ENCODE data around the gene KCNN4.
"Not testable (repeated sequence)": the region's sequence is repeated elsewhere in the genome, so short reads cannot be mapped to it uniquely, and the experiment has no call there.

Gene KCNN4

DNA sequence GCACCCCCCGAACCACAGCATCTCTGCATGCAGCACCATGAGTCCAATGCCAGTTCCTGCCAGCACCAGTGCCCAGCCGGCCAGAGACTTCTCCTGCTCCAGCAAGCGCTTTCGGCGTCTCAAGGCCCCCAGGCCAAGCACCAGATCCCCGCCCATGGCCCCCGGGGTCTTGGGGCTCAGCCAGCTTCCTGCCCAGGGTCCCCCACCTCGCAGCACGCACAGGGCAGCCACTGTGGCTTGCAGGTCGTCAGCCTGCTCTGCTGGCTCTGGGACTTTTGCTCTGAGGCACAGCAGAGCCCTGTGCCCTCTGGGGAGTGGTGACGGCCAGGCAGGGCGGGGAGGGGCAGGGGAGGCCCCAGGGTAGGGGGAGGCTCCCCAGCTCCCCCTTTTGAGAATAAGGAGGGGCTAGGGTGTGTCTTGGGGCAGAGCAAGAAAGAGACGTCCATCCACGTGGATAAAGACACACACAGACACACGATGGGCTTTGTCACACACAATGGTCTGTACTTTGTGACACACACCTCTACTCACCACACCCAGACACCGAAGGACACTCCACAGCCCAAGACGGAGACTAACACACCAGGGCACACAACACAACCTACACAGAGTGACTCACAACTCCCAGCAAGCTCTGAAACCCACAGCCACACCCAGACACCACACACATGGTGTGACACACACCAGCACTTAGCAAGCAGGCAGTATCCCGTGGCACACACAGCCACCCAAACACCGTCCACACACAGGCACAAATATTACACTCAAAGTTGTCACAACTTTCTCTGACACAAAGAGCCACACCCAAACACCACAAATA lies at the start of gene KCNN4:
Gene KCNN4 (minus strand): TSS at position 268 of the 820 bp plus-strand sequence. CDS start 112 bp downstream, at position 156.
- DNase-seq: no peak

DNA sequence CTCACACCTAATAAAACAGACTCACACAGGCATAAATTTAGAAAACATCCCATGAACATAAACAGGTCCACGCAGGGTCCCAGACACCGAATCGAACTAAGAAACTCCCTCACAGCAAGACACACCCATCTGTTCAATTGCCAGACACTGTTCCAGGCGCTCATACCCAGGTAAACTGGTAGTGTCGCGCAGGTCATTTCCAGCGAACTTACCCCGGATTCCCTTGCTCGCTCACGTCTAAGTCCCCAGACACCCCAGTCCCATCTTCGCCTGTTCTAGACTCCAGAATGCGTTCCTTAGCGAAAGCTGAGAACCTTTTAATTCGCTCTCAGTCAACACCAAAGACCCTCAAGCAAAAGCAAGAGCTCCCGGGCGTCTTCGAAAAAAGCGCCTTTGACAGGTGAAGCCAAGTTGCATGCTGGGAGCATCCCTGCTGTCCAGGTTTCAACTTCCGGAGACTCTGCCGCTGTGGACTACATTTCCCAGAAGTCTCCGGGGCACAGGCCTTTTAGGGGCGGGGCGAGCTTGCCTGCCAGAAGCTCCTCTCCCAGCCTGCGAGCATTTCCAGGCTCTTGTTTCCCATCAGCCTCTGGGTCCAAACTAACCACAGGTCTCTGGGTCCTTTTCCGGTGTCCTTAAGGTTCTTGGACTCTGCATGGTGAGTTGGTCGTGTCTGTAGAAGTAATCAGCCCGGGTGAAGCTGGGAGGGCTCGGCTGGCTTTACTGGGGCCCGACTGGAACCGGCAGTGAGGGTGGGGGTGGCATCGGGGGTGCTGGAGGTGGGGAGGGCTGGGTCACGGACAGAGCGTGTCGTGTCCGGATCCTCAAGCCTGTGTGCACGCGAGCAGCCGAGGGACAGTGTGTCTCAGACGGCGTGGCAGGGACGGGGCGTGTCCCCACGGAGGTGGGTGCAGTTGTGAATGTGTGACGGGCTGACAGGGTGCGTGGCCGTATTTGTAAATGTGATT lies 46.3 kb upstream of the KCNN4 start, which contains the start of gene ZNF283:
Gene ZNF283 (plus strand): TSS at position 535 of the 968 bp plus-strand sequence. CDS start 6,184 bp downstream, outside the sequence.
- peak; percentile 94 for DNase-seq

DNA sequence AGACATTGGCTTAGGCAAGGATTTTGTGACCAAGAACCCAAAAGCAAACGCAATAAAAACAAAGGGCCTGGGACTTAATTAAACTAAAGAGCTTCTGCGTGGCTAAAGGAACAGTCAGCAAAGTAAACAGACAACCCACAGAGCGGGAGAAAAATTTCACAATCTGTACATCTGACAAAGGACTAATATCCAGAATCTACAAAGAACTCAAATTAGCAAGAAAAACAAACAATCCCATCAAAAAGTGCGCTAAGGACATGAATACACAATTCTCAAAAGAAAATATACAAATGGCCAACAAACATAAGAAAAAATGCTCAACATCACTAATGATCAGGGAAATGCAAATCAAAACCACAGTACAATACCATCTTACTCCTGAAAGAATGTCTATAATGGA lies 43.8 kb upstream of the KCNN4 start:
- not testable (repeated sequence) for DNase-seq

DNA sequence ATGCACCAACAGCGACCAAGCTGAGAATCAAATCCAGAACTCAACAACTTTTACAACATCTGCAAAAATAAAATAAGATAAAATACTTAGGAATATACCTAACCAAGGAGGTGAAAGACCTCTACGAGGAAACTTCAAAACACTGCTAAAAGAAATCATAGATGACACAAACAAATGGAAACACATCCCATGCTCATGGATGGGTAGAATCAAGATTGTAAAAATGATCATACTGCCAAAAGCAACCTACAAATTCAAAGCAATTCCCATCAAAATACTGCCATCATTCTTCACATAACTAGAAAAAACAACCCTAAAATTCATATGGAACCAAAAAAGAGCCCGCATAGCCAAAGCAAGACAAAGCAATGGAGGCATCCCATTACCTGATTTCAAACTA lies 43.1 kb upstream of the KCNN4 start:
- DNase-seq: not testable (repeated sequence)

GRCh38 chr19:43820884-43821215 lies 40.1 kb upstream of the KCNN4 start:
- no peak for DNase-seq

- peak; percentile 8 for DNase-seq
Observed at GRCh38 chr19:43820098-43820883, 39.5 kb upstream of the KCNN4 start.

DNA sequence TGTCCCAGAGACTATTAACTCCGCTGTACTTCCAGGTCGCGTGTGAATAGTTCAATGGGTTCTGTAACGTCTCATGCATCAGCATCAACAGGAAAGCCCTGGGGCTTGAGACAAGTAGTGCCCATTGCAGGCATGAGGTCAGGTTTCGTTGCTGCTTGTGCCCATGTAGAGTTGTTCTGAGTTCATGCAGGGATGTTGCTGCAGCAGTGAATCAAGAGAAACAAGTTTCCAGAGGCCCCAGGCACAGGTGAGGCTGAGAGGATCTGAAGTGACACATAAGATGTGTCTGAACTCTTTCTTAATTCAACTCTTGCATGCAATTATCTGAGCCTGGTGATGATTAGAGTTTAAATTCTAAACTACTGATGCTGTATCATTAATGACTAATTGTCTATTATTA lies 37.7 kb upstream of the KCNN4 start:
- DNase-seq: no peak

DNA sequence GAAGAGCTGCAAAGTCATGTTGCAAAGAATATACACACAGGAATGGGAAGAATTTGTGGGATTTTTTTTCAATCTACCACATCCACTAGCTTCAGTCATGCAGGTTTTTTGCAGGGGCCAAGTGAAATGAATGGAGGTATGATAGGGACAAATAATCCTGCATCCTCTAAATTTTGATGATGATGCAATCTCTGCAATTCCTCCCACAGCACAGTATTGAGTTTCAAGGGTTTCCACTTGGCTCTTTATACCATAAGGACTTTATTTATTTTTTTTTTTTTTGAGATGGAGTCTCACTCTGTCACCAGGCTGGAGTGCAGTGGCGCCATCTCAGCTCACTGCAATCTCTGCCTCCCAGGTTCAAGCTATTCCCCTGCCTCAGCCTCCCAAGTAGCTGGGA lies 36.7 kb upstream of the KCNN4 start:
- not testable (repeated sequence) for DNase-seq

- no peak for DNase-seq
Observed at GRCh38 chr19:43814663-43815352, 34.0 kb upstream of the KCNN4 start.

DNA sequence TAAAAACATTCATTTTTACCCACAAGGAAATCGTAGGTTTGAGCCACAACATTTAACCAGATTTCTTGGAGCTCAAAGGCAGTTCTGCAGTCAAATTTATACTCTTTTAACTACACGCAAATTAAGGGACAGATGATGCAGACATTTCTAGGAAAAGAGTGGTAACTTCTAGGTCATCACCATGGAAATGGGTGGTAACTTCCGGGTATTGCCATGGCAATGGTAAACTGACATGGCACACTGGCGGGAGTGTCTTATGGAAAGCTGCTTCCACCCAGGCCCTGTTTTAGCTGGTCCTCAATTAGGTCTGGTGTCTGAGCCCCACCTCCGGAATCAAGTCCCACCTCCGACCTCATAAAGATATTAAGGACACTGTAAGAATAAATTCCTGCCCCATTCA lies 31.9 kb upstream of the KCNN4 start:
- DNase-seq: no peak

- no peak for DNase-seq
Observed at GRCh38 chr19:43812259-43812658, 31.5 kb upstream of the KCNN4 start.

GRCh38 chr19:43811837-43812236 lies 31.1 kb upstream of the KCNN4 start:
- no peak for DNase-seq

GRCh38 chr19:43809762-43810696 lies 29.3 kb upstream of the KCNN4 start:
- DNase-seq: peak; percentile 2

DNA sequence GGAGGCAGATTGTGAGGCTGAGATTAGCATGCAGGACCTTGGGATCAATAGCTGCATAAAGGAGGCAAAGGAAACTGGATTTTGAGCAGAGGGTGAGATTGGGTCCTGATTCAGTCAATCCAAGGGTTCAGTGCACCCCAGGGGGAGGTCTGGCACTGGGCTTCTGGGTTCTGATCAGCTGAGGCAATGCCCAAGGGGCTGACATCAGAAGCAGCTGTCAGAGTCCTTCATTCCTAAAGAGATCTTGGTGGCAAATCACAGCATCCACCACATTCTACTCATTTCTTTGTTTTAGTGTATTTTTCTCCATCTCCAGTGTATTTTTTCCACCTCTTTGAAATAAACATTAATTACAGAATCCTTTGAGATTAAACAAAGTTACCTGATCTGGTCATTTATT lies 26.9 kb upstream of the KCNN4 start:
- DNase-seq: no peak

DNA sequence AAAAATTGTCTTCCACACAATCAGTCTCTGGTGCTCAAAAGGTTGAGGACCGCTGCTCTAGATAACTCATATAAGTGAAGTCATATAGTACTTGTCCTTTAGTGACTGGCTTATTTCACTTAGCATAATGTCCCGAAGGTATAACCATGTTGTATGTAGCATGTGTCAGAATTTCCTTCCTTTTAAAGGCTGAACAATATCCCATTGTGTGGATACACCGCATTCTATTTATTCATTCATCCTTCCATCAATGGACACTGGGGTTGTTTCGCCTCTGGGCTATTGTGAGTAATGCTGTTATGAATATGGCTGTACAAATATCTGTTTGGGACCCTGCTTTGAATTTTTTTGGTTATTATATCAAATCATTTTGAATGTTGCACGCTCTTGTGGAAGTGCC lies 26.1 kb upstream of the KCNN4 start:
- DNase-seq: no peak

DNA sequence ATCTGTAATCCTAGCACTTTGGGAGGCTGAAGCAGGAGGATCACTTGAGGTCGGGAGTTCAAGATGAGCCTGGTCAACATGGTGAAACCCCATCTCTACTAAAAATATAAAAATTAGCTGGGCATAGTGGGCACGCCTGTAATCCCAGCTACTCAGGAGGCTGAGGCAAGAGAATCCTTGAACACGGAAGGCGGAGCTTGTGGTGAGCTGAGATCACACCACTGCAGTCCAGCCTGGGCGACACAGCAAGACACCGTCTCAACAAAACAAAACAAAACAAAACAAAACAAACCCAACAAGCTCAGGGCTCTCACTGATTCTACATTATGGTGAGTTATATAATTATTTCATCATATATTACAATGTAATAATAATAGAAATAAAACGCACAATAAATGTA lies 25.6 kb upstream of the KCNN4 start:
- DNase-seq: not testable (repeated sequence)

DNA sequence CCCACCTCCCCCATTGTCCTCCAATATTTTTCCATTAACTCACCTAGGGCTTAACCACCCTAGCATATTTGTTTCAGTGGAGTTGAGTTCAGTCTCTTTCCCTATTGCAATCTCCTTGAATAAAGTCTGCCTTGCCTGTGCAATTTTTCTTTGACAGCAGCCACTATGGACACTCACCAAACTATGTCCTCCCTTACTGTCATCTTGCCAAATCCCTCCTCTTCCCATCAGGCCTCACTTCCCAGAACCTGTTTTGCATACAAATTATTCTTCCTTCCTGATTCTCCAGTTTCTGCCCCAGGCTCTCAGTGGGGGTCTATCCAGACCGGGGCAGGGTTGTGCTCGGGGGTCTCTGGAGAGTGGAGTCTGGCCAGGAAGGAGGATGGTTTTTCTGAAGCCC lies 23.7 kb upstream of the KCNN4 start:
- no peak for DNase-seq

DNA sequence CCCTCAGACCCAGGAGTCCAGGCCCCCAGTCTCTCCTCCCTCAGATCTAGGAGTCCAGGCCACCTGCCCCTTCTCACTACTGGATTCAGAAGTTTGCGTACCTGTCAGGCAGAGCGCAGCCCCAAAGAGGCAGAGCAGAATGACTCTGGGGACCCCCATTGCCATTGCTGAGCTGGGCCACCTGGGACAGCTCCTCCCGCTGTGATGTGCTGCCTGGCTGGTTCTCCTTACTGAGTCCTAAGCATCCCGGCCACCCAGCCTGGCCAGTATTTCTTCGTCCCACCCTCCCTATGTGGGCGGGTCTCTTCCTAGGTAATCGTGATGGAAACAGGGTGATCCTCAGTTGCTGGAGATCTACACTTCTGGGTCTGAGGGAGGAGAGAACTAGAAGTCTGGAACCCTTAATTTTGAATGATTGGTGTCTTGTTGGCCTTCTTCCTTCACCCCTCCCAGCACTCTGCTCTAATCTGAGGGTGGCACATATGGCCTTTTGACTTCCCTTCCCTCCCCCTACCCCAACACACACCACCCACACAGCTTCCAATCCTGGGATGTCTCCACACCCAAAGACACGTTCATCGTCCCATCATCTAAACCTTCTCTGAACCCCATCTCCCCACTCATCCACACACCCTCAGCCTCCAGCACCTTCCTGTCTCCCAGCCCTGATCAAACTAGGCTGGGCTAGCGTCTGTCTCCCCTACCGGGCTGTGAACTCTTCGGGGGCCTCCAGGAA lies 21.6 kb upstream of the KCNN4 start, which contains the start of gene LYPD5:
Gene LYPD5 (minus strand): TSS at position 232 of the 736 bp plus-strand sequence. CDS start 67 bp downstream, at position 165.
- no peak for DNase-seq

DNA sequence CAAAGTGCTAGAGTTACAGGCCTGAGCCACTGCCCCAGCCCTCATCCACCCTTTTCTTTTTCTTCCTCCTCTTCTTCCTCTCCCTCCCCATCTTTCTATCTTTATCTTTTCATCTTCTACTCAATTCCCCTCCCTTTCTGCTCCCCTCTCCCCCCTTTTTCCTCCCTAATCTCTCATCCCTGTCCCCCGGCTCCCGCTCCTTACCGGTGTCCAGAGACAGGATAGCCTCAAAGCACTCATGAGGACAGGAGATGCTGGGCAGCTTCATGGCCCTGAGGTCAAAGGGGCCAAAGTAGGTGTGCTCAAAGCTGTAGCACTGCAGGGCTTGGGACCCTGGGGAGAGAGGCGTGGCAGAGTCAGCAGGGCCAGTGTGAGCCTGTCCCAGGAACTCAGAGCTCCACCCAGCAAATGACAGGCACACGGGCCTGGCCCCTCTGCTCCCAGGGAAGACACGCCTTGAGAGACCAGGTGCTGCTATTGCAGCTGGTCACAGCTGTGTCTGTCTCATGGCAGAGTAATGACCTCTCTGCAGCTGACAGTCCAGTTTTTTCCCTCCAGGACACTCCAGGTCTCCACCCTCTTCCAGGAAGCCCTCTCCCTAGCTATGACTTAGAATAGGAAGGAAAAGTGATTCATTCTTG lies 18.8 kb upstream of the KCNN4 start:
- no peak for DNase-seq

All from DMS79 treated with DMSO at 0.1 percent for 48 hours (cell line).